AG04449 (cell line): ENCODE measurements around the gene SEMA5A.

Experiments
- CTCF ChIA-PET: fragments of 350-600 bp; formaldehyde crosslinking; extraction: SDS; loops from one replicate; lab custom pipeline; 2021; ENCODE audit warnings: antibody characterized with exemption; lab: Yijun Ruan, JAX
- POLR2A ChIA-PET: fragments of 400-600, 350-600 bp; formaldehyde crosslinking; extraction: SDS; loops from one replicate; lab custom pipeline; 2020; ENCODE audit warnings: antibody characterized with exemption, inconsistent platforms; lab: Yijun Ruan, JAX
- DNase-seq: peaks from one replicate; pipeline ENCODE4 v3.0.0-alpha.2; 2010; ENCODE audit warnings: low read depth, low spot score
- H3K4me3 ChIP-seq: 2 replicates; pipeline ENCODE4 v1.5.1; 2011; ENCODE audit warnings: low read depth, mild to moderate bottlenecking, control low read depth, low read length
- TF ChIP-seq, protein P1 (sequence below): IDR thresholded peaks from one replicate; pipeline ENCODE4 v1.5.1; 2011; ENCODE audit warnings: mild to moderate bottlenecking, moderate library complexity, low read length, control low read depth, inconsistent platforms; ENCODE audit not compliant: insufficient read depth; ENCODE audit errors: missing control alignments

Gene SEMA5A

DNA sequence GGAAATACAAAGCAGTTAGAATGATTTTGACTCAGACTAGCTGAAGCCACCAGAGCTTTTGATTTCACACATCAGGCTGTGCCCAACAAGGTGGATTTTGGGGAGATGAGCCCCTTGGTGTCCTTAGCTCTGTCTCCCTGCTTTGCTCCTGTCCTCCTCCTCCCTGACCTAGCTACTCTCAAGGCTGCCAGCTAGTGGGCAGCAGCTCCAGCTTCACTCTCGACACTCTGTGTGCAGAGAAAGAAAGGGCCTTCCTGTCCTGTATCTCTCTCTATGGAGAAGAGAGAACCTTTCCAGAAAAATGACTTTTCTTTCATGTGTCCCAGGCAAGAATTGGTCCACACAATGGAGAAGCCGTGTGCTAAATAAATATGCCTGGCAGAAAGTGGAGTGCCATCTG, 446.2 kb downstream of the SEMA5A start:
- CTCF ChIA-PET: no interaction called here
- no peak overlapping the region for H3K4me3 ChIP-seq
- no peak for DNase-seq
- TF ChIP-seq, protein P1, sequence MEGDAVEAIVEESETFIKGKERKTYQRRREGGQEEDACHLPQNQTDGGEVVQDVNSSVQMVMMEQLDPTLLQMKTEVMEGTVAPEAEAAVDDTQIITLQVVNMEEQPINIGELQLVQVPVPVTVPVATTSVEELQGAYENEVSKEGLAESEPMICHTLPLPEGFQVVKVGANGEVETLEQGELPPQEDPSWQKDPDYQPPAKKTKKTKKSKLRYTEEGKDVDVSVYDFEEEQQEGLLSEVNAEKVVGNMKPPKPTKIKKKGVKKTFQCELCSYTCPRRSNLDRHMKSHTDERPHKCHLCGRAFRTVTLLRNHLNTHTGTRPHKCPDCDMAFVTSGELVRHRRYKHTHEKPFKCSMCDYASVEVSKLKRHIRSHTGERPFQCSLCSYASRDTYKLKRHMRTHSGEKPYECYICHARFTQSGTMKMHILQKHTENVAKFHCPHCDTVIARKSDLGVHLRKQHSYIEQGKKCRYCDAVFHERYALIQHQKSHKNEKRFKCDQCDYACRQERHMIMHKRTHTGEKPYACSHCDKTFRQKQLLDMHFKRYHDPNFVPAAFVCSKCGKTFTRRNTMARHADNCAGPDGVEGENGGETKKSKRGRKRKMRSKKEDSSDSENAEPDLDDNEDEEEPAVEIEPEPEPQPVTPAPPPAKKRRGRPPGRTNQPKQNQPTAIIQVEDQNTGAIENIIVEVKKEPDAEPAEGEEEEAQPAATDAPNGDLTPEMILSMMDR: no peak
- POLR2A ChIA-PET: no interaction called here

DNA sequence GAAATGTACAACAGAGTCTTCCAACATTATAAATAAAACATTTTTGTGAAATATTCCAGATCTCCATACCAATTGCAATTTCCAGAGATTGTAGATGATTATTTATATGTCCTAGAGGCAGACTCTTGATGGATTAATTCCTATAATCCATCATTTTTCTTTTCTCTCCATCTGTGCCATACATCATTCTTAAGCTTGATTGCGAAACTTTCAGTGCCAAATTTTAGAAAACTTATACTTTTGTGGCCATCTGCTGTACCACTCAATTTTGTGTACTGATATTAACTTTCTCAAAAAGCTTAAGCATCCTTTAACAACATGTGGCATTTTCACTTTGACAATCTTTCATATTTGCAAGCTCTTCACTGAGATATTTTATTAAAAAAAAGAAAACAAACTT, 446.9 kb downstream of the SEMA5A start:
- ChIA-PET POLR2A (no interaction called here), CTCF (no interaction called here)
- H3K4me3 ChIP-seq: no peak overlapping the region
- no peak for DNase-seq
- TF ChIP-seq, protein P1: no peak

DNA sequence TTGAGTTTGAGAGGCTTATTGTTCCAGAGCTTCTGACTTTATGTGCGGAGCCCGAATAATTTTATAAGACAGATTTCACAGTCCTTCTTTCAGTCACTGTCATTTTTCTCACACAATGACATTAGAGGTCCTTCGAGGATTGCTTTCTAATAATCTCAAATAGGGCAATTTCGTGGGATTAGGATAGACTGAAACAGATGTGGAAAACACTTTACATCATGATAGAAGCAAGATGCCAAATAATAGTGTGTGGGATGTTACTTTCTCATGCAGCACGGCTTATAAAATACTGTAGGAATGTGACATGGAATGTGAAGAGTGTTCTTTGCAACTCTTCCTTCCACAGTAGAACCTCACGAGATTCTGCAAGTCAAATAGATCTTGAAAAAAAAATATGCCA, 451.3 kb downstream of the SEMA5A start:
- TF ChIP-seq, protein P1: no peak
- peak; percentile 36 for DNase-seq
- no peak overlapping the region for H3K4me3 ChIP-seq
- CTCF ChIA-PET: no interaction called here
- POLR2A ChIA-PET: no interaction called here

DNA sequence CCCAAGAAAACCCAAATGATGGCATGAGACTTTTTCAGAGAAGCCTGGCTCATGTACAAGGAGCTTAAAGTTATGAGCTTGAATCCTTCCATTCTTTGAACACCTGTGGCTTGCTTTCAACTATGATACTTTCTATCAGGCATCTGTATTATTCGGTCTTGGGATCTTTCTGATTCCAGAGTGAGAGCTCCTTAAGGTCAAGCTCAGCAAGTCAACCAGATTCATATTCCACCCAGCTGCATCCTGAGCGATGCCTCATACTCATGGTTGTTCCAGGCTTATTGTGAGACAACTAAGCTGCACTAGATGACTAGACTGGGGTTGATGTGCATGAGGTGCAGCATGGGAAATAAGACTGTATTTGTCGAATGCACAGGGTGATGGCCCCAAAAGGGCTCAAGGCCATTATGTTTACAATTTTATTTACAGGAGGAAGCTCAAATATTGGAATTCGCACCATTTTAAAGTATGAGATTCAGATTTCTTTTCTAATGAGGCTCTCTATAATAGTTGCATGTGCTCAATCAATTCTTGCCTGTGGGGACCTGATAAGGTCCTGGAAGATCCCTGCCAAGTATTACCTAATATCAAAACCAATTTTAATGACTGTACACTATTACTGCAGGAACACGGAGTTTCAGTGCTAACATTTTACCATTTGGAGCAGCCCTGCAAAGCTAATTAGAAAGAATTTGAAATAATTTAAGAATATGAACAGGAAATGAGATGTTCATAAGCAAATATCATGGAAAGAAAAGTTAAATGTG, 453.8 kb downstream of the SEMA5A start:
- CTCF ChIA-PET: interaction anchor here (1.8 kb wide), 1 partner anchor 13 kb away, joined by 4 read pairs; no protein-coding TSS in a partner anchor

DNA sequence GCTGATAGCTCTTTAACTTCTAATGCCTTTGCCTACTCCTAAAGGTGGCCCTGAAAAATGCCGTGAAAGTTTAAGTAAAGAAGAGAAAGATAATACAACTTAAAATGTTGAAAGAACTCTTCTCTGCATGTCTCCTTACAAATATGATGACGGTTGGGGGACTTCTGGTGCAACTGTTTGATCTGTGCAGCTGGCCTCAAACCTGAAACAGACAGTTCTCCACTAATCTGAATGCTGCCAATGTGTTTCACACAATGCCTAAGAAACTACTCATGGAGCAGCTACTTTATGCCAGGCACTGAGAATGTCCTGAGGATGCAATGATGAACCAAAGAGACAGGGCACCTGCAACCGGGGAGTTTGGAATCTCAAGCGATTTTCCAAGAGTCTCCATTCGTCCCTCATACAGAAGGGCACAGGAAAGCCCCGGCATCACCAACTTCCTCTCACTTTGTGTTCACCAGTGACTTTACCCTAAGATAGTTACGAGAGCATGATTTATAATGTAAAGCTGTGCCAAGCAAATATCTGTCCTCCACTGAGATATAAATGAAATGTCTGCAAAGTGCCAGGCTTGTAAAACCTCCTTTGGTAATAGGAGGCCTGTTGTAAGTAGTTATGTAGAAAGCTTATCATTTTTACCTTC, 455.4 kb downstream of the SEMA5A start:
- no peak overlapping the region for H3K4me3 ChIP-seq
- DNase-seq: no peak
- ChIA-PET CTCF (interaction anchor here (1.8 kb wide), 1 partner anchor 15 kb away, joined by 4 read pairs; no protein-coding TSS in a partner anchor), POLR2A (no interaction called here)
- TF ChIP-seq, protein P1: no peak

More for the DNA sequence above, 453.8 kb downstream of the SEMA5A start:
- H3K4me3 ChIP-seq: no peak overlapping the region
- no peak for DNase-seq
- POLR2A ChIA-PET: no interaction called here
- TF ChIP-seq, protein P1: no peak

DNA sequence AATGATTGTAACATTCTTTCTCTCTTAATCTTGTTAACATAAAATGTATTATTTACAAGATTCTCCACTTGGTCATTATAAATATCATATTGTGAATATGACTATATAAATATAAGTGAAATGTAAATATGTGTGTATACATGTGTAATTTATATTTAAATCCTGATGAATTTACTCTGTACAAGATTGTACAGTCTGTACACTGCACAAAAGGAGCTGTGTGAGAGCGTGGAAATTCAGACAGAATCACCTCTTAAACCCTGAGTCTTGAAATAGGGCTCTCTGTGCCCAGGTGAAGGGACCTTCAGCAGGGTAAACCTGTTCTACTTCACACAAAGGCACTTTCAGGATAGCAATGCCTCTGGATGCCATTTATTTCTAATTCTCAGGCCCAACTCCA, 456.0 kb downstream of the SEMA5A start:
- CTCF ChIA-PET: no interaction called here
- POLR2A ChIA-PET: no interaction called here
- DNase-seq: no peak
- H3K4me3 ChIP-seq: no peak overlapping the region
- TF ChIP-seq, protein P1: no peak
